Measurements from ENCODE around the gene NCKAP5L.
A peak's percentile ranks its signal among the peaks of the same experiment; 100 is the strongest.

NCKAP5L gene

GRCh38 chr12:49741882-49742620 is 86.2 kb downstream of the NCKAP5L start:
- Histone ChIP-seq H3K4me2 (ENCODE audit: low read length) (peak overlapping the region; percentile 89), H3K27me3 (ENCODE audit: low read depth, low read length) (no peaks in the 10 kb centered on the region), H3K27ac (ENCODE audit: low read length) (peak overlapping the region; percentile 87), H3K9ac (ENCODE audit: low read length) (peak overlapping the region; percentile 90), H3K4me1 (ENCODE audit: low read length) (peaks cover 16% of the 10 kb centered on the region), H3K36me3 (replicated peaks; ENCODE audit: low read depth, low read length) (peaks cover 18% of the 10 kb centered on the region), H4K20me1 (ENCODE audit: insufficient read depth, low read length) (peaks cover 52% of the 10 kb centered on the region), H3K4me3 (ENCODE audit: low read length) (peak overlapping the region; percentile 90), H2AFZ (ENCODE audit: low read depth, low read length) (no peak overlapping the region; the same call in 1 of the 2 replicates), H3K9me3 (ENCODE audit: insufficient read depth, low read length) (no peaks in the 10 kb centered on the region), H3K79me2 (ENCODE audit: low read length) (peaks cover 56% of the 10 kb centered on the region)
- TF ChIP-seq CTCF (IDR thresholded peaks at IDR 0.05; ENCODE audit: low read depth, low read length) (no peak), EZH2phosphoT487 (IDR thresholded peaks at IDR 0.05; ENCODE audit: low read depth) (no peak)
